GM12891 (cell line): ENCODE results near the gene TMED6.

Experiments
- POLR2A ChIP-seq: IDR thresholded peaks from 2 replicates; pipeline ENCODE4 v1.6.1; 2011; ENCODE audit warnings: low read depth, low read length, control low read depth
- POLR2AphosphoS5 ChIP-seq: IDR thresholded peaks from 2 replicates; pipeline ENCODE4 v1.6.1; 2011; ENCODE audit warnings: low read depth, low read length, control low read depth
- POU2F2 ChIP-seq: IDR thresholded peaks from 2 replicates; pipeline ENCODE4 v1.6.1; 2011; ENCODE audit warnings: low read depth, mild to moderate bottlenecking, control low read depth, low read length, moderate library complexity
- SPI1 ChIP-seq: IDR thresholded peaks from 2 replicates; pipeline ENCODE4 v1.6.1; 2011; ENCODE audit warnings: low read depth, low read length, control low read depth
- TAF1 ChIP-seq: IDR thresholded peaks from 2 replicates; pipeline ENCODE4 v1.6.1; 2011; ENCODE audit warnings: low read depth, low read length, control low read depth

DNA sequence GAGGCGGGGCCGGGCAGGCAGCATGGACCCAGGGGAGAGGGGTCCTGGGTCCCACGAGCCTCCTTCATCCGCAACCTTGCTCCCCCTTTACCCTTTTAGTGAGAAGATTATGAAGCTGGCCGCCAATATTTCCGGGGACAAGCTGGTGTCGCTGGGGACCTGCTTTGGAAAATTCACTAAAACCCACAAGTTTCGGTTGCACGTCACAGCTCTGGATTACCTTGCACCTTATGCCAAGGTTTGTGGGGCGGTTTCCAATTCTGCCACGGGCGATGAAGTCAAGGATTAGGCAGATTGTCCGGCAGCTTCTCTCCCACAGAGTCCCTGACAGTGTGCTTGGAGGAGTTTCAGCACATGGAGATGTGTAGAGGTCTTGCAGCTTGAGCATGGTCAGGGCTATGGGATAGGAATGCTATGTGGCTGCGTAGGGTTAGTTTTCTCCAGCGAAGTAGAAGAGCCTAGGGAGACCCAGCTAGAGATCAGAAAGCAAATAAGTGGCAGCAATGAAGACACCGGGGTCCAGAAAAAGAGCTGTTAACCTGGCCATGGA lies 11.4 kb downstream of the TMED6 start:
- TF ChIP-seq POLR2A = no peak
- no peak for TF ChIP-seq POLR2AphosphoS5
- TF ChIP-seq POU2F2 = no peak
- TF ChIP-seq TAF1 = no peak
- TF ChIP-seq SPI1 = no peak
